ENCODE results near the gene CRADD.

Gene CRADD

DNA sequence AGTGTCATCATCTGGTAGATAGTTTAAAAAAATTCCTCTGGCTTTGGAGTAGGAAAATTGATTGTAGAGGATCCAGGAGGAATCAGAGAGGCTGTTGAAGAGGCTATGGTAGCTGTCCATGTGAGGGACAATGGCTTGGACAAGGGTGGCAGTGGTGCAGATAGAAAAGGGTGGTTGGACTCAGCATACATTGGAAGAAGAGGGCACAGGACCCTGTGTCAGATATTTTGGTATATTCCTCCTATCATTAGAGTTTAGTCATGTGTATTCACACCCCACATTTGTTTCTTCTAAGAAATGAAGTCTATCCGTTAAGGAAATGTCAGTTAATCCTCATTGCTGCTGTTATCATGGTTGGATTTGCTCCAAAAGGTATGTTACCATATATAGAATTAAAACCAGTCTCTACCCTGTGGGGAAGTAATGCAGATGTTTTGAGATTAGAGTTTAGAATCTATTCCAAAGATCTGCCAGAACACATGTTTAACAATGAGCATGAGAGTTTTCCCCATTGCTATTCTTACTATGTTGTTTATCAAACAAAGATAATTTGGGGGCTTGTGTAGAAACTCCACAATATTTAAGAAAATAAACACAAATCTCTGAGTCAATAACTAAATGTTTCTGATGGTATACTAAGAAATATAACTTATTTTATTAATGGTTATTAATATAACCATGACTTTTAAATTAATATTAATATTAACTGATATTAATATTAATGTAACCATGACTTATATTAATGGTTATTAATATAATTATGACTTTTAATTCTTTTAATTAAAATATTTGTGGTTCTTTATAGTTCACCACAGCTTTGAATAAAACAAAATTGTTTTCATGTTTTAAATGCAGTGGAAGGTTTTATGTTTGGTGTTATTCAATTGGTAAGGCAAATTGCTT, 80.9 kb downstream of the CRADD start:
- no peak for TF ChIP-seq GABPA (IDR thresholded peaks at IDR 0.05; ENCODE audit: low read depth)
- TF ChIP-seq POLR2AphosphoS5 (IDR thresholded peaks at IDR 0.05; ENCODE audit: low read depth), result no peak
- no peak for TF ChIP-seq SPI1 (IDR thresholded peaks at IDR 0.05; ENCODE audit: borderline replicate concordance, low read depth)
- TF ChIP-seq, protein P1, sequence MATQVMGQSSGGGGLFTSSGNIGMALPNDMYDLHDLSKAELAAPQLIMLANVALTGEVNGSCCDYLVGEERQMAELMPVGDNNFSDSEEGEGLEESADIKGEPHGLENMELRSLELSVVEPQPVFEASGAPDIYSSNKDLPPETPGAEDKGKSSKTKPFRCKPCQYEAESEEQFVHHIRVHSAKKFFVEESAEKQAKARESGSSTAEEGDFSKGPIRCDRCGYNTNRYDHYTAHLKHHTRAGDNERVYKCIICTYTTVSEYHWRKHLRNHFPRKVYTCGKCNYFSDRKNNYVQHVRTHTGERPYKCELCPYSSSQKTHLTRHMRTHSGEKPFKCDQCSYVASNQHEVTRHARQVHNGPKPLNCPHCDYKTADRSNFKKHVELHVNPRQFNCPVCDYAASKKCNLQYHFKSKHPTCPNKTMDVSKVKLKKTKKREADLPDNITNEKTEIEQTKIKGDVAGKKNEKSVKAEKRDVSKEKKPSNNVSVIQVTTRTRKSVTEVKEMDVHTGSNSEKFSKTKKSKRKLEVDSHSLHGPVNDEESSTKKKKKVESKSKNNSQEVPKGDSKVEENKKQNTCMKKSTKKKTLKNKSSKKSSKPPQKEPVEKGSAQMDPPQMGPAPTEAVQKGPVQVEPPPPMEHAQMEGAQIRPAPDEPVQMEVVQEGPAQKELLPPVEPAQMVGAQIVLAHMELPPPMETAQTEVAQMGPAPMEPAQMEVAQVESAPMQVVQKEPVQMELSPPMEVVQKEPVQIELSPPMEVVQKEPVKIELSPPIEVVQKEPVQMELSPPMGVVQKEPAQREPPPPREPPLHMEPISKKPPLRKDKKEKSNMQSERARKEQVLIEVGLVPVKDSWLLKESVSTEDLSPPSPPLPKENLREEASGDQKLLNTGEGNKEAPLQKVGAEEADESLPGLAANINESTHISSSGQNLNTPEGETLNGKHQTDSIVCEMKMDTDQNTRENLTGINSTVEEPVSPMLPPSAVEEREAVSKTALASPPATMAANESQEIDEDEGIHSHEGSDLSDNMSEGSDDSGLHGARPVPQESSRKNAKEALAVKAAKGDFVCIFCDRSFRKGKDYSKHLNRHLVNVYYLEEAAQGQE (IDR thresholded peaks at IDR 0.05; ENCODE audit: insufficient replicate concordance, low read depth), result no peak
- TF ChIP-seq, protein P2, sequence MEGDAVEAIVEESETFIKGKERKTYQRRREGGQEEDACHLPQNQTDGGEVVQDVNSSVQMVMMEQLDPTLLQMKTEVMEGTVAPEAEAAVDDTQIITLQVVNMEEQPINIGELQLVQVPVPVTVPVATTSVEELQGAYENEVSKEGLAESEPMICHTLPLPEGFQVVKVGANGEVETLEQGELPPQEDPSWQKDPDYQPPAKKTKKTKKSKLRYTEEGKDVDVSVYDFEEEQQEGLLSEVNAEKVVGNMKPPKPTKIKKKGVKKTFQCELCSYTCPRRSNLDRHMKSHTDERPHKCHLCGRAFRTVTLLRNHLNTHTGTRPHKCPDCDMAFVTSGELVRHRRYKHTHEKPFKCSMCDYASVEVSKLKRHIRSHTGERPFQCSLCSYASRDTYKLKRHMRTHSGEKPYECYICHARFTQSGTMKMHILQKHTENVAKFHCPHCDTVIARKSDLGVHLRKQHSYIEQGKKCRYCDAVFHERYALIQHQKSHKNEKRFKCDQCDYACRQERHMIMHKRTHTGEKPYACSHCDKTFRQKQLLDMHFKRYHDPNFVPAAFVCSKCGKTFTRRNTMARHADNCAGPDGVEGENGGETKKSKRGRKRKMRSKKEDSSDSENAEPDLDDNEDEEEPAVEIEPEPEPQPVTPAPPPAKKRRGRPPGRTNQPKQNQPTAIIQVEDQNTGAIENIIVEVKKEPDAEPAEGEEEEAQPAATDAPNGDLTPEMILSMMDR (IDR thresholded peaks at IDR 0.05; ENCODE audit: insufficient read depth, low read length), result no peak
- Histone ChIP-seq H3K27ac (replicated peaks) (no peak overlapping the region), H3K27me3 (ENCODE audit: insufficient read depth, poor library complexity, severe bottlenecking) (no peaks in the 10 kb centered on the region), H3K4me3 (replicated peaks; ENCODE audit: insufficient read depth, low read length) (no peak overlapping the region)
- no peak for DNase-seq (ENCODE audit: low read depth in 1 of 2, low spot score in 1 of 2)

DNA sequence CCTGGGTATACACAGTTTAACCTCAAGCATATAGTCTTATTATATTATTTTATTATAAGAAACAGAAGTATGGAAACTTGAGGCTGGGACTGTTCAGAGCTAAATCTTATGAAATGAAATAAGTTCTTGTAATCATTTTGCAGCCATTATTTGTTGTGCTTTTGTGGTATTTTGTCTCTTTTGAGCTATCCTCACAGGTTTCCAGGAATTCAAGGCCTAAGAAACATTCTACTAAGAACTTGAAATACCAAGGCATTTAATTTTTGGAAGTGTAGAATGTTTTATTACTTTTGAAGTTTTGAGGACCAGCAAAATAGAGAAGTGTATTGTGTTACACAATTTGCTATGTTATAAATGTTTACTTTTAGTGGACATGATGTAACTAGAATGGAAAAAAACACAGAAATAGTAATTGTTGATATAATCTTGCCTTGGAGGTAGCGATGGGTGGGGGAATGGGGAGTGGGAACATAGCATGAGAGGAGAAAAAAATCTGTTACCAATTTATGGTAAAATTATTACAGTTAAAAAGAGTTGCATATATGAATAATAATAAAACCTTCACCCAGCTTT, 81.7 kb downstream of the CRADD start:
- DNase-seq (ENCODE audit: low read depth in 1 of 2, low spot score in 1 of 2), result no peak
- Histone ChIP-seq H3K27ac (replicated peaks) (no peak overlapping the region), H3K27me3 (ENCODE audit: insufficient read depth, poor library complexity, severe bottlenecking) (no peaks in the 10 kb centered on the region), H3K4me3 (replicated peaks; ENCODE audit: insufficient read depth, low read length) (no peak overlapping the region)
- TF ChIP-seq, protein P1 (IDR thresholded peaks at IDR 0.05; ENCODE audit: insufficient replicate concordance, low read depth), result no peak
- TF ChIP-seq SPI1 (IDR thresholded peaks at IDR 0.05; ENCODE audit: borderline replicate concordance, low read depth) (peak; percentile 64; the same call in 1 of the 2 replicates), POLR2AphosphoS5 (IDR thresholded peaks at IDR 0.05; ENCODE audit: low read depth) (no peak)

DNA sequence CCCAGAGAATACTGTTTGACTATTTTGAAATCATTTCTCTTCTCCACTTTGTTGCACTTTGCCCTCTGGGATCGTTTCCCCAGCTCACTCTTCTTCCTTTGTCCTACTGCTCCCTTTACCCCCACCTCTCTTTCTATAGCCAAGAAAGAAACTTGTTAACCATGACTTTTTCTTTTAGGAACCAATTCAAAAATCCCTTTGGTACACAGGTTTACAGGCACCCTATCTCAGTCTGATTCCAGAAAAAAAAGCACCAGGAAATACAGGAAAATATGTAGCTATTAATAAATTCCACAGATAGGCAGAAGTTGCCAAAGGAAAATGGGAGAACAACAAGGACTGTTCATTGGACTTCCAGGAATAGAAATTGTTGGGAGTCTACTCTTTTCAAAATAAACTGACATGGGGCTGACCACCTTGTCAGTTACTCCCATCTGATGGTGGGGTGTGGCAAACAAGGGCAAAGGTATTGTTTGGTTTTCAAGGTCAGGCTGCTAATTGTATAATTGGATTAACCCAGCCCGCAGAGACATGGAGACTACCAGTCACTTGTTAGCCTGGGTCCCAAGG, 82.4 kb downstream of the CRADD start:
- no peak for DNase-seq (ENCODE audit: low read depth in 1 of 2, low spot score in 1 of 2)
- no peak overlapping the region for H3K4me3 ChIP-seq (replicated peaks; ENCODE audit: insufficient read depth, low read length)

More for the DNA sequence above, 82.4 kb downstream of the CRADD start:
- Histone ChIP-seq H3K27me3 (ENCODE audit: insufficient read depth, poor library complexity, severe bottlenecking) (no peaks in the 10 kb centered on the region), H3K27ac (replicated peaks) (no peak overlapping the region)
- TF ChIP-seq SPI1 (IDR thresholded peaks at IDR 0.05; ENCODE audit: borderline replicate concordance, low read depth), result no peak
- TF ChIP-seq, protein P1 (IDR thresholded peaks at IDR 0.05; ENCODE audit: insufficient replicate concordance, low read depth), result no peak
- TF ChIP-seq, protein P2 (IDR thresholded peaks at IDR 0.05; ENCODE audit: insufficient read depth, low read length), result no peak
- TF ChIP-seq POLR2AphosphoS5 (IDR thresholded peaks at IDR 0.05; ENCODE audit: low read depth), result no peak
- TF ChIP-seq GABPA (IDR thresholded peaks at IDR 0.05; ENCODE audit: low read depth), result no peak
